Measurements from ENCODE around the gene BUD23.

The BUD23 gene

GRCh38 chr7:73668103-73668885 is 15.1 kb upstream of the BUD23 start:
- peak; percentile 91 for DNase-seq

DNA sequence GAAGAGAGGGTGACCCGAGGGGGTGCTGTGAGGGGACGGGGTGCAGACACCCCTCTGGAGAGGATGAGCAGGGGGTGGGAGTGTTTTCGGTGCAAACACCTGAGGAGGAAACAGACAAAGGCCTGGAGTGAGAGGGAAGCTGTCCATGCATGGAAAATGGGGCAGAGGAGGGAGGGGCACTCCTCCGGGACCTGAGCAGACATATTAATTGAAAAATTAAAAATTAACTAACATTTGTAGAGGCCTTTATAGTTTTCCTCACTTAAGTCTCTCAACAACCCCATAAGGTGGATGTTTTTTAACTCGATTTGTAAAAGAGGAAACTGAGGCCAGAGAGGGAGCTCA is 14.5 kb upstream of the BUD23 start:
- peak; percentile 85 for DNase-seq

GRCh38 chr7:73669288-73669701 is 14.1 kb upstream of the BUD23 start:
- no peak for DNase-seq

DNA sequence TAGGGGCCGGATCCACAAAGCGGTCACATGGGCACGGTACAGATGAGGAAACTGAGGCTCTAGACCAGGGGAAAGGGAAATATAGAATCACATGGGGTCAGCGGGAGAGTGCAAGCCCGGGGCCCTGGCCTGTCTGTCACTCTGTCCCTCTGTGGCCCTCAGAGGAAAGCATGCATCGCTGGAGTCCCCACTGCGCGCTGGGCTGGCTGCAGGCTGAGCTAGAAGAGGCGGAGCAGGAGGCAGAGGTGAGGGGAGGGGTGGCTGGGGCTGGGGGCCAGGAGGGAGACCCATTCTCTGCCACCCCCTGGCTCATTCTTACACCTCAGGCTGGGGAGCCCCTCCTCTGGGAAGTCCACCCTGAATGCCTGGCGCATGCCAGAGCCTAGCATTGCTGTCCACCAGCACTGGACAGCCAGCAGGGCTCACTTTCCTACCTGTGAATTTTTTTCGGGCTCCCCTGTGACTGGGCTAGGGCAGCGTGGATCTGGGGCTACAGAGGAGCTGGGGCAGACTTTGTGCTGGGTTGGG is 13.5 kb upstream of the BUD23 start:
- DNase-seq: no peak

- no peak for DNase-seq
These were observed 12.1 kb upstream of the BUD23 start for GRCh38 chr7:73671322-73671661.

GRCh38 chr7:73671857-73672445 is 11.4 kb upstream of the BUD23 start:
- no peak for DNase-seq

DNA sequence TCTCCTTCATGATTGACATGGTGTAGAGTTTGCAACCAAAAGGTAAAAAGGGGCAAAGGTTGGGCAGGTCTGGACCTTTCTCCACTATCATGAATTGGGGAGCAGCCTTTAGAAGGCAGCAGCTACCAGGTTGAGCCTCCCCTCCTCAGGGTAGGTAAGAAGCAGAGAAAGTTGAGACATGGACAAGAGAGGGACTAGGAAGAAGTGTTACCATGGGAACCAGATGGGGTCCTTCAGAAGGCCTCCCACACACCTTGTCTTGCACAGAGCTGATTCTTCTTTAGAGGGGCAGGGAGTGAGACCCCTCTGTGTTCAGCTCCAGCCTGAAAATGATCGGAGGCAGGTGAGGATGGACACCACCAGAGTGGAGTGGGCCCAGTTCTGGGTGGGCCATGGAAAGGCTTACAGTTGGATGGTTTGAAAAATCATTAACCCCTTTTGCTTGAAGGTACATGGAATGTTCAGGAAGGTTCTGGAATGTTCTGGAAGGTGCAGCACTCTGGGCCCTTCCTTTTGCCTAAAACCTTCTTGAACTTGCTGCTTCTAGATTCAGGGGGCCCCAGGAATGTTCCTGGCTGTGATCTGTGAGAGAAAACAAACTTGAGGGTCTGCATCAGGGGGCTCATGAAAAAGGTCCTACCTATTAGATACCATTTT is 8.8 kb upstream of the BUD23 start:
- DNase-seq: no peak

DNA sequence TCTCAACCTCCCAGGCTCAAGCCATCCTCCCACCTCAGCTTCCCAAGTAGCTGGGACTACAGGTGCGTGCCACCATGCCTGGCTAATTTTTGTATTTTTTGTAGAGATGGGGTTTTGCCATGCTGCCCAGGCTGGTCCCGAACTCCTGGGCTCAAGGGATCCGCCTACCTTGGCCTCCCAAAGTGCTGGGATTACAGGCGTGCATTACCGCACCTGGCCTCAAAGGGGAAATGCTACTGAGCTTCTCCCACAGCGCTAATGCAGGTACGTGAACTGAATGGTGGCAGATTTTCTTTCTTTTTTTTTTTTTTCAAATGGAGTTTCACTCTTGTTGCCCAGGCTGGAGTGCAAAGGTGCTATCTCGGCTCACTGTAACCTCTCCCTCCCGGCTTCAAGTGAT is 7.3 kb upstream of the BUD23 start:
- DNase-seq: peak; percentile 19

DNA sequence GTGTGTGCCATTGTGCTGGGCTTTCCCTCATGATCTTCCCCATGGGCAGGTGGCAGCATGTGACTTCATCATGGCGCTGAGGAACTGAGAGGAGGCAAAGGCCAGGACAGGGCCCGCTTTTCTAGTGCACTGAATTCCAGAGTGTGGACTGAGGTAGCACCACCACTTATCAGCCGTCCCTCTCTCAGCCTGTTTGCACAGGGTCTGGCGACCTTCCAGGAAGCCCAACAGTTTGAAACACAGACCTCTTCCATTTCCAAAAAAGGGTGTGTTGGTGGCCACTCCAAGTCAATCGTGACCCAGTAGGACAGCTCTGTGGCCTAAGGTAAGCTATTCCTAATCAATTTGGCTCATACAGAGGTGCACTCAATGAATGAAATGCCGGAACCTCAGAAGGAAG is 4.5 kb upstream of the BUD23 start:
- no peak for DNase-seq

- DNase-seq: no peak
These were observed 3.7 kb upstream of the BUD23 start for GRCh38 chr7:73679709-73680108.

DNA sequence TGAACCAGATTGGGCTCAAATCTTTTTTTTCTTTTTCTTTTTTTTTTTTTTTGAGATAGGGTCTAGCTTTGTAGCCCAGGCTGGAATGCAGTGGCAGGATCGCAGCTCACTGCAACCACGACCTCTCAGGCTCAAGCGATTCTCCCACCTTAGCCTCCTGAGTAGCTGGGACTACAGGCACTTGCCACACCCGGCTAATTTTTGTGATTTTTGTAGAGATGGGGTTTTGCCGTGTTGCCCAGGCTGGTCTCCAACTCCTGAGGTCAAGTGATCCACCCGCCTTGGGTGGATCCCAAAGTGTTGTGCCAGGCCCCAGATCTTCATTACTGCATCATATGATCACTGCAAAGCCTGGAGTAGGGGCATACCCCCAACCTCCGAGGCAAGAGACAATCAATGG is 2.9 kb upstream of the BUD23 start:
- no peak for DNase-seq

GRCh38 chr7:73681031-73681430 is 2.4 kb upstream of the BUD23 start:
- no peak for DNase-seq

DNA sequence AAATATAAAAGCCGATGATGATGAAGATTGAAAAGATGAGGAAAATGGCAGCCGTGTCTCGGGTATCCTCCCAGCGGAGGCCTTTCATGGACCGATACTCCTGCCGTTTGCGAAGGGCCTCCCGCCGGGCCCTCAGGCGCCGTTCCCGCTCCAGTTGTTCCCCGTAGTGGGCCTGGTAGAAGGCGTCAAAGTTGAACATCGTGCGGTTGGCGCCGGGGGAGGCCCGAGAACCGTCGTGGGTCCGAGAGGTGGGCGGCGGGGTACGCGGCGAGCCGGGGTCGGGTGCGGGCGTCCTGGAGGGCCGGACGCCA is 697 bp upstream of the BUD23 start:
- no peak for DNase-seq

DNA sequence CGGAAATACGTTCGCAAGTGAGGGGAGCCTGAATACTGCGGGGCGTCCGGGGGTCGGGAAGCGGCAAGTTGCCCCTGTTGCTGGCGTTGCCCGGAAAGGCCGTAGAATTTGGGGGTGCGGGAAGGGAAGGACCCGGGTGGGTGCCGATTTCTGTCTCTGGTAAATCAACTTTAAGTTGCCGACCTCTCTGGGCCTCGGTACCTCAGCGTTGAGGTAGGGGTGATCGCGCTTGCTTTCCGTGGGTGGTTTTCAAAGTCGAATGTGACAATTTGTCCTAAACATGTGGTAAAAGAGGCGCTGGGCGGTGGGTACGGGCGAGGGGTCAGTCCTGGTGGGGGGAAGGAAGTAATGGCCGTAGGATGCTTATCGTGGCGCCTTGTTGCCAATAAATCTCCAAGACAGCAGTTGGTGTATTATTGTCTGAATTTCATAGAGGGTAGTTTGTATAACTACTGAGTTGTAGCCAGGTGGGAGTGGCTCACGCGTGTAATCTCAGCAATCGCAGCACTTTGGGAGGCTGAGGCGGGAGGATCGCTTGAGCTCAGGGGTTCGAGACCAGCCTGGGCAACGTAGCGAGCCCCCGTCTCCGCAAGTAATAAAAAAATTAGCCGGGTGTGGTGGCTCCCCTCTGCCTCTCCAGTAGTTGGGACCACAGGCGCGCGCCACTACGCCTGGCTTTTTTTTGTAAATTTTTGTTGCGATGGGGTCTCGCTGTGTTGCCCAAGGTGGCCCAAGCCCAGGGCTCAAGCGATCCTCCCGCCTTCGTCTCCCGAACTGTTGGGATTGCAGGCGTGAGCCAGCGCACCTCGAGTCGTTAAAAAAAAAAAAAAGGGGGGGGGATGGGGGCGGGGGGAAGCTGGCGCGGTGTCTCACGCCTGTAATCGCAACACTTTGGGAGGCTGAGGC is 644 bp downstream of the BUD23 start:
- no peak for DNase-seq

- no peak for DNase-seq
These were observed 1.9 kb downstream of the BUD23 start for GRCh38 chr7:73685311-73685710.

DNA sequence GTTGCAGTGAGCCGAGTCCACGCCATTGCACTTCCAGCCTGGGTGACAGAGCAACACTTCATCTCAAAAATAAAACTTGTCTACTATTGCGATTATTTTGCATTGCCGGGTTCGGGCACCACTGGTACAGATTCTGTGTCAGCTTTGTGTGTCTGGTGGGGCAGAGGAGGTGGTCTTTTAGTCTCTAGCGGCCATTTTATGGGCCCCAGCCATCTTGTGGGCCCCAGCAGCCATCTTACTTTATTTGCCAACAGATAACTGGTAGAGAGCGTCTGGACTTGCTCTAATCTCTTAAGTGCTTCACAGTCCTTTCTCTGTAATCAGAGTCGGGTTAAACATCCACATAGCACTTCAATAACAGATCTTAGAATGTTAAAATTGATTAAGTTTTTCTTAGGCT is 4.9 kb downstream of the BUD23 start:
- DNase-seq: no peak

GRCh38 chr7:73690646-73691045 is 7.2 kb downstream of the BUD23 start:
- no peak for DNase-seq

GRCh38 chr7:73696372-73696771 is 13.0 kb downstream of the BUD23 start:
- DNase-seq: no peak

- DNase-seq: no peak
These were observed 15.0 kb downstream of the BUD23 start for GRCh38 chr7:73698410-73698809.

DNA sequence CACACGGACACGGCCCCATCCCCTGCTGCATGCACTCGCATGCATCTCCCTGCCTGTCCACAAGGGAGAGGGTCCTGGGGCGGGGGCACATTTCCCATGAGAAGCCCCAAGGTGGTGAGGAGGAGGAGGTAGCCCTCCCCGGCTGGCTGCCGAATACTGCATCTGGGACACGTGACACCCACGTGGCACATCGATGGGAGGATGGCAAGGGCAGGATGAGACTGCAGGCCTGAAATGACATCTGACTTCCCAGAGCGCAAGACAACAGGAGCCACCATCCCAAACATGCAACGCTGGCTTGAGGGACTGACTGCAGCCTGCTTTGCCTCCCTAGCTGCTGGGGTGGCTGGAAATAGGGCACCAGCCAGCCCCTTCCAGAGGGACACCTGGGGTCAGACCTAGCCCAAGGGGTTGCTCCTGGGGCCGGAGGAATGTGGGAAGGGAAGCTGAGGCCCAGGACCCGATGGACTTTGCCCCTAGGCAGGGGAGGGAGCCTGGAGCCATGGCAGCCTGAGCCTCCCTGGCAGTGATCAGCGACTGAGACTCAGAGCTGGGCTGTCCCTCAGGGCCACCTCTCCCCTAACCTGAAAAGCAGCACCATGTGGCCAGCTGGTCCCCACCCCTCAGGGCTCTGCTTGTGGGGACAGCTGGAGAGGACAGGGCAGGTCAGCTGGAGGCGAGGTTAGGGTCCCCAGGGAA is 16.1 kb downstream of the BUD23 start:
- peak; percentile 38 for DNase-seq

DNA sequence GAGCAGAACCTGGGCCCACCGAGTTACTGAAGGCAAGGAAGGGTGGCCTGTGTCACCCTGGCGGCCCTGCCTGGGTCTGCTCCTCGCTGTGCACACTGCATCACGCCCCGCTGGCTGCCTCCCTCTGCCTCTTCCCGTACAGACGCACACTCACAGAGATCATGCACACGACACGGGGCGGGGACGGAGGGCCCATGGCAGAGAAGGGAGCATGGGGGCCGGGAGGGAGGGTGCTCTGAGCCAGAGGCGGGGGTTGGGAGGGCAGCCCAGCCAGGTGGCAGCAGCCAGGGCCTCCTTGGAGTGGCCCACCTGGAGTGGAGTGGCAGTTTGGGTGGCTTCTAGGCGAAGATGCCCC is 16.6 kb downstream of the BUD23 start:
- DNase-seq: peak; percentile 58

- DNase-seq: no peak
These were observed 17.3 kb downstream of the BUD23 start for GRCh38 chr7:73700581-73701134.

All from NCI-H2171 treated with DMSO at 0.1 percent for 48 hours (cell line).